SK-N-SH (cell line): ENCODE results near the gene TCF7L2. TPM values are rescaled to one million over a fixed set of nuclear protein-coding genes. Genes with fewer than 3 reads are reported as not detected.

Experiments
- CTCF ChIA-PET: fragments of 300-600, 350-600 bp; formaldehyde crosslinking; extraction: SDS; loops from one replicate; lab custom pipeline; 2021; lab: Yijun Ruan, JAX
- POLR2A ChIA-PET: fragments of 350-600 bp; sonication (Branson Sonifier 250); formaldehyde crosslinking; extraction: SDS; loops from one replicate; lab custom pipeline; 2020; ENCODE audit warnings: antibody characterized with exemption, inconsistent platforms; lab: Yijun Ruan, JAX
- DNase-seq: peaks from one replicate; pipeline ENCODE4 v3.0.0; 2012
- H2AFZ ChIP-seq: fragments of 200-600 bp; sonication (generic); 2 replicates; pipeline ENCODE4 v1.8.1; 2016; ENCODE audit warnings: antibody characterized with exemption, mild to moderate bottlenecking, low read depth
- H3F3A ChIP-seq: fragments of 200-600 bp; sonication (generic); replicated peaks from 2 replicates; pipeline ENCODE3; 2016; ENCODE audit warnings: antibody characterized with exemption, mild to moderate bottlenecking; ENCODE audit not compliant: insufficient read depth
- H3K27ac ChIP-seq, 2 experiments: fragments of 200-500 bp in 1 of 2; fragments of 200-600 bp in 1 of 2; sonication (Bioruptor generic) in 1 of 2; sonication (generic), shearing (Covaris generic) in 1 of 2; 2 replicates each; pipeline versions ENCODE4 v1.5.1 to v1.6.1; 2014 to 2016; ENCODE audit warnings: low read depth in 2 of 2, inconsistent platforms in 1 of 2, low read length in 1 of 2, mild to moderate bottlenecking in 1 of 2, mixed read lengths in 1 of 2
- H3K27me3 ChIP-seq: fragments of 200-600 bp; sonication (generic), shearing (Covaris generic); 2 replicates; pipeline ENCODE4 v1.6.1; 2016; ENCODE audit warnings: mixed run types; ENCODE audit not compliant: insufficient read depth
- H3K36me3 ChIP-seq, 2 experiments: fragments of 200-500 bp in 1 of 2; fragments of 200-600 bp in 1 of 2; sonication (Bioruptor generic) in 1 of 2; sonication (generic) in 1 of 2; replicated peaks in 1 of 2; 2 replicates each; pipeline versions ENCODE3 to v1.5.1; 2014 to 2016; ENCODE audit warnings: low read length in 1 of 2, mild to moderate bottlenecking in 1 of 2; ENCODE audit not compliant: insufficient read depth in 2 of 2, control insufficient read depth in 1 of 2
- H3K4me1 ChIP-seq, 2 experiments: fragments of 200-500 bp in 1 of 2; fragments of 200-600 bp in 1 of 2; sonication (Bioruptor generic) in 1 of 2; sonication (generic), shearing (Covaris generic) in 1 of 2; 2 replicates each; pipeline versions ENCODE4 v1.5.1 to v1.6.1; 2014 to 2016; ENCODE audit warnings: low read depth in 1 of 2, low read length in 1 of 2, mixed run types in 1 of 2; ENCODE audit not compliant: insufficient read depth in 2 of 2, control insufficient read depth in 1 of 2
- H3K4me2 ChIP-seq: fragments of 200-600 bp; sonication (generic), shearing (Covaris generic); 2 replicates; pipeline ENCODE4 v1.6.1; 2017; ENCODE audit warnings: mixed run types
- H3K4me3 ChIP-seq, 2 experiments: fragments of 200-500 bp in 1 of 2; fragments of 200-600 bp in 1 of 2; sonication (Bioruptor generic) in 1 of 2; sonication (generic), shearing (Covaris generic) in 1 of 2; 2 replicates each; pipeline versions ENCODE4 v1.5.1 to v1.8.1; 2014 to 2016; ENCODE audit warnings: low read depth in 2 of 2, inconsistent platforms in 1 of 2, low read length in 1 of 2, mild to moderate bottlenecking in 1 of 2, mixed read lengths in 1 of 2, moderate library complexity in 1 of 2
- H3K79me2 ChIP-seq: fragments of 200-600 bp; sonication (generic); 2 replicates; pipeline ENCODE4 v1.8.1; 2017; ENCODE audit warnings: mild to moderate bottlenecking; ENCODE audit not compliant: insufficient read depth
- H3K9ac ChIP-seq: fragments of 200-600 bp; sonication (generic); 2 replicates; pipeline ENCODE4 v1.6.1; 2017; ENCODE audit warnings: mixed run types
- H3K9me2 ChIP-seq: fragments of 200-600 bp; sonication (generic); 2 replicates; pipeline ENCODE4 v1.6.1; 2017; ENCODE audit warnings: mixed run types
- H3K9me3 ChIP-seq: fragments of 200-600 bp; sonication (generic); 2 replicates; pipeline ENCODE4 v1.6.1; 2017; ENCODE audit warnings: mixed run types, mild to moderate bottlenecking, moderate library complexity
- H4K20me1 ChIP-seq: fragments of 200-600 bp; sonication (generic); 2 replicates; pipeline ENCODE4 v1.6.1; 2017; ENCODE audit warnings: mild to moderate bottlenecking, mixed run types; ENCODE audit not compliant: insufficient read depth
- EP300 ChIP-seq, 2 experiments: IDR thresholded peaks; 2 replicates each; pipeline versions ENCODE4 v1.4.0 to v1.6.1; 2012; ENCODE audit warnings: borderline replicate concordance in 1 of 2, low read depth in 1 of 2, low read length in 1 of 2
- EZH2phosphoT487 ChIP-seq: fragments of 200-600 bp; sonication (generic); IDR thresholded peaks from 2 replicates; pipeline ENCODE4 v1.6.1; 2017; ENCODE audit warnings: low read depth, mixed run types, mild to moderate bottlenecking, antibody characterized with exemption, moderate library complexity, borderline replicate concordance
- FOXJ3 ChIP-seq: sonication (generic); formaldehyde crosslinking; IDR thresholded peaks from 2 replicates; pipeline ENCODE4 v1.5.1; 2020; ENCODE audit warnings: mild to moderate bottlenecking, missing genetic modification reagents
- GABPA ChIP-seq: IDR thresholded peaks from 2 replicates; pipeline ENCODE4 v1.4.0; 2012; ENCODE audit warnings: low read depth, mild to moderate bottlenecking
- JUND ChIP-seq: IDR thresholded peaks from 2 replicates; pipeline ENCODE4 v1.4.0; 2012
- MXI1 ChIP-seq: IDR thresholded peaks from 2 replicates; pipeline ENCODE4 v1.6.1; 2012; ENCODE audit warnings: mild to moderate bottlenecking, low read depth, low read length, improper control_type of control experiment
- NRF1 ChIP-seq: IDR thresholded peaks from 2 replicates; pipeline ENCODE4 v1.6.1; 2012; ENCODE audit warnings: low read depth, mild to moderate bottlenecking, low read length
- RCOR1 ChIP-seq: fragments of 150-350 bp; IDR thresholded peaks from 2 replicates; pipeline ENCODE4 v1.6.1; 2017; ENCODE audit warnings: antibody characterized with exemption, low read length
- RXRA ChIP-seq: IDR thresholded peaks from 2 replicates; pipeline ENCODE4 v1.4.0; 2012; ENCODE audit warnings: low read depth, mild to moderate bottlenecking, borderline replicate concordance
- WGBS: methylation state at CpG from one replicate; pipeline ENCODE4 v1.1.6; 2017; ENCODE audit warnings: low lambda C conversion rate; 5-methylcytosine and 5-hydroxymethylcytosine counted together
- polyA plus RNA-seq, 3 experiments: library from polyadenylated mRNA; depleted of rRNA; stranded (reverse); fragments of >200 nt; gene quantifications; 2 replicates each; pipeline ENCODE4 v1.2.3, GENCODE V29; 2012
- TF ChIP-seq, protein P1 (sequence below): IDR thresholded peaks from 2 replicates; pipeline ENCODE4 v1.4.0; 2012; ENCODE audit warnings: low read depth, borderline replicate concordance
- TF ChIP-seq, protein P2 (sequence below): fragments of 200-600 bp; sonication (generic); IDR thresholded peaks from 2 replicates; pipeline ENCODE4 v1.6.1; 2017; ENCODE audit warnings: antibody characterized with exemption, mild to moderate bottlenecking, moderate library complexity
- TF ChIP-seq, protein P3 (sequence below): IDR thresholded peaks from 2 replicates; pipeline ENCODE4 v1.6.1; 2012; ENCODE audit warnings: mild to moderate bottlenecking, low read depth, low read length, moderate library complexity
- TF ChIP-seq, protein P4 (sequence below): IDR thresholded peaks from 2 replicates; pipeline ENCODE4 v1.4.0; 2012; ENCODE audit warnings: low read depth

TCF7L2 gene
- polyA plus RNA-seq, 1 of the 3 experiments (the other 2 are of a cell fraction) = 10.2 TPM

DNA sequence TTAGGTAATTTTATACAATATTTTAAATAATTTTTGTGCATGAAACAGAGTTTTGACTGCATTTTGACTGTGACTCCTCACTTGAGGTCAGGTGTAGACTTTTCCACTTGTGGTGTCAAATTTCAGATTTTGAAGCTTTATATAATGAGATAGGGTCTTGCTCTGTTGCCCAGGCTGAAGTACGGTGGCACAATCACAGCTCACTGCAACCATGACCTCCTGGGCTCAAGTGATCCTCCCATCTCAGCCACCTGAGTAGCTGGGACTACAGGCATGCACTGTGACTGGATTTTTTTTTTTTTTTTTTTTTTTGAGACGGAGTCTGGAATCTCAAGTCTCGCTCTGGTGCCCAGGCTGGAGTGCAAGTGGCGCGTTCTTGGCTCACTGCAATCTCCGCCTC is 74.9 kb downstream of the TCF7L2 start:
- H3K4me3 ChIP-seq = no peak overlapping the region
- POLR2A ChIA-PET = interaction anchor here (0.7 kb wide), 1 partner anchor 401 kb away, joined by 3 read pairs; no protein-coding TSS in a partner anchor
- no peaks in the 10 kb centered on the region for H3K9me3 ChIP-seq
- peaks cover 15% of the 10 kb centered on the region for H3F3A ChIP-seq
- CTCF ChIA-PET = interaction anchor here (1.1 kb wide), 1 partner anchor 27 kb away, joined by 3 read pairs; no protein-coding TSS in a partner anchor
- TF ChIP-seq, protein P1, sequence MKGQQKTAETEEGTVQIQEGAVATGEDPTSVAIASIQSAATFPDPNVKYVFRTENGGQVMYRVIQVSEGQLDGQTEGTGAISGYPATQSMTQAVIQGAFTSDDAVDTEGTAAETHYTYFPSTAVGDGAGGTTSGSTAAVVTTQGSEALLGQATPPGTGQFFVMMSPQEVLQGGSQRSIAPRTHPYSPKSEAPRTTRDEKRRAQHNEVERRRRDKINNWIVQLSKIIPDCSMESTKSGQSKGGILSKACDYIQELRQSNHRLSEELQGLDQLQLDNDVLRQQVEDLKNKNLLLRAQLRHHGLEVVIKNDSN = no peak
- TF ChIP-seq JUND (no peak), FOXJ3 (CRISPR knock-in tag) (no peak), MXI1 (no peak), GABPA (no peak), RXRA (no peak), EZH2phosphoT487 (no peak), EP300 (IDR thresholded peaks at IDR 0.05; ENCODE audit: borderline replicate concordance in 1 of 2, low read depth in 1 of 2, low read length in 1 of 2) (no peak), RCOR1 (no peak), NRF1 (no peak)
- TF ChIP-seq, protein P2, sequence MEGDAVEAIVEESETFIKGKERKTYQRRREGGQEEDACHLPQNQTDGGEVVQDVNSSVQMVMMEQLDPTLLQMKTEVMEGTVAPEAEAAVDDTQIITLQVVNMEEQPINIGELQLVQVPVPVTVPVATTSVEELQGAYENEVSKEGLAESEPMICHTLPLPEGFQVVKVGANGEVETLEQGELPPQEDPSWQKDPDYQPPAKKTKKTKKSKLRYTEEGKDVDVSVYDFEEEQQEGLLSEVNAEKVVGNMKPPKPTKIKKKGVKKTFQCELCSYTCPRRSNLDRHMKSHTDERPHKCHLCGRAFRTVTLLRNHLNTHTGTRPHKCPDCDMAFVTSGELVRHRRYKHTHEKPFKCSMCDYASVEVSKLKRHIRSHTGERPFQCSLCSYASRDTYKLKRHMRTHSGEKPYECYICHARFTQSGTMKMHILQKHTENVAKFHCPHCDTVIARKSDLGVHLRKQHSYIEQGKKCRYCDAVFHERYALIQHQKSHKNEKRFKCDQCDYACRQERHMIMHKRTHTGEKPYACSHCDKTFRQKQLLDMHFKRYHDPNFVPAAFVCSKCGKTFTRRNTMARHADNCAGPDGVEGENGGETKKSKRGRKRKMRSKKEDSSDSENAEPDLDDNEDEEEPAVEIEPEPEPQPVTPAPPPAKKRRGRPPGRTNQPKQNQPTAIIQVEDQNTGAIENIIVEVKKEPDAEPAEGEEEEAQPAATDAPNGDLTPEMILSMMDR = no peak
- TF ChIP-seq, protein P3, sequence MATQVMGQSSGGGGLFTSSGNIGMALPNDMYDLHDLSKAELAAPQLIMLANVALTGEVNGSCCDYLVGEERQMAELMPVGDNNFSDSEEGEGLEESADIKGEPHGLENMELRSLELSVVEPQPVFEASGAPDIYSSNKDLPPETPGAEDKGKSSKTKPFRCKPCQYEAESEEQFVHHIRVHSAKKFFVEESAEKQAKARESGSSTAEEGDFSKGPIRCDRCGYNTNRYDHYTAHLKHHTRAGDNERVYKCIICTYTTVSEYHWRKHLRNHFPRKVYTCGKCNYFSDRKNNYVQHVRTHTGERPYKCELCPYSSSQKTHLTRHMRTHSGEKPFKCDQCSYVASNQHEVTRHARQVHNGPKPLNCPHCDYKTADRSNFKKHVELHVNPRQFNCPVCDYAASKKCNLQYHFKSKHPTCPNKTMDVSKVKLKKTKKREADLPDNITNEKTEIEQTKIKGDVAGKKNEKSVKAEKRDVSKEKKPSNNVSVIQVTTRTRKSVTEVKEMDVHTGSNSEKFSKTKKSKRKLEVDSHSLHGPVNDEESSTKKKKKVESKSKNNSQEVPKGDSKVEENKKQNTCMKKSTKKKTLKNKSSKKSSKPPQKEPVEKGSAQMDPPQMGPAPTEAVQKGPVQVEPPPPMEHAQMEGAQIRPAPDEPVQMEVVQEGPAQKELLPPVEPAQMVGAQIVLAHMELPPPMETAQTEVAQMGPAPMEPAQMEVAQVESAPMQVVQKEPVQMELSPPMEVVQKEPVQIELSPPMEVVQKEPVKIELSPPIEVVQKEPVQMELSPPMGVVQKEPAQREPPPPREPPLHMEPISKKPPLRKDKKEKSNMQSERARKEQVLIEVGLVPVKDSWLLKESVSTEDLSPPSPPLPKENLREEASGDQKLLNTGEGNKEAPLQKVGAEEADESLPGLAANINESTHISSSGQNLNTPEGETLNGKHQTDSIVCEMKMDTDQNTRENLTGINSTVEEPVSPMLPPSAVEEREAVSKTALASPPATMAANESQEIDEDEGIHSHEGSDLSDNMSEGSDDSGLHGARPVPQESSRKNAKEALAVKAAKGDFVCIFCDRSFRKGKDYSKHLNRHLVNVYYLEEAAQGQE = no peak
- TF ChIP-seq, protein P4, sequence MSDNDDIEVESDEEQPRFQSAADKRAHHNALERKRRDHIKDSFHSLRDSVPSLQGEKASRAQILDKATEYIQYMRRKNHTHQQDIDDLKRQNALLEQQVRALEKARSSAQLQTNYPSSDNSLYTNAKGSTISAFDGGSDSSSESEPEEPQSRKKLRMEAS = no peak
- H3K27ac ChIP-seq = no peak overlapping the region
- WGBS = 98% methylated on average over 6 of the region's 6 CpGs
- H3K4me1 ChIP-seq = peaks cover 5 to 29% of the 10 kb centered on the region in 2 experiments; a peak in 3 of 4 replicates
- H3K9me2 ChIP-seq = no peaks in the 10 kb centered on the region
- H3K79me2 ChIP-seq = peaks cover 54% of the 10 kb centered on the region
- no peak for DNase-seq
- H2AFZ ChIP-seq = no peak overlapping the region
- H3K4me2 ChIP-seq = no peak overlapping the region
- H4K20me1 ChIP-seq = peaks cover 20% of the 10 kb centered on the region
- H3K27me3 ChIP-seq = no peaks in the 10 kb centered on the region
- no peaks in the 10 kb centered on the region for H3K36me3 ChIP-seq
- H3K9ac ChIP-seq = no peak overlapping the region
